GM21717 (cell line): Measurements from ENCODE around the gene EML6.
"Not testable (repeated sequence)": the region's sequence is repeated elsewhere in the genome, so short reads cannot be mapped to it uniquely, and the experiment has no call there.

ENCODE experiments used
- ATAC-seq: cut with Tn5 transposase; IDR thresholded peaks from one replicate; pipeline ENCODE4 v1.9.1; 2021; ENCODE audit warnings: mild to moderate bottlenecking, moderate library complexity; ENCODE audit not compliant: unreplicated experiment

The EML6 gene

DNA sequence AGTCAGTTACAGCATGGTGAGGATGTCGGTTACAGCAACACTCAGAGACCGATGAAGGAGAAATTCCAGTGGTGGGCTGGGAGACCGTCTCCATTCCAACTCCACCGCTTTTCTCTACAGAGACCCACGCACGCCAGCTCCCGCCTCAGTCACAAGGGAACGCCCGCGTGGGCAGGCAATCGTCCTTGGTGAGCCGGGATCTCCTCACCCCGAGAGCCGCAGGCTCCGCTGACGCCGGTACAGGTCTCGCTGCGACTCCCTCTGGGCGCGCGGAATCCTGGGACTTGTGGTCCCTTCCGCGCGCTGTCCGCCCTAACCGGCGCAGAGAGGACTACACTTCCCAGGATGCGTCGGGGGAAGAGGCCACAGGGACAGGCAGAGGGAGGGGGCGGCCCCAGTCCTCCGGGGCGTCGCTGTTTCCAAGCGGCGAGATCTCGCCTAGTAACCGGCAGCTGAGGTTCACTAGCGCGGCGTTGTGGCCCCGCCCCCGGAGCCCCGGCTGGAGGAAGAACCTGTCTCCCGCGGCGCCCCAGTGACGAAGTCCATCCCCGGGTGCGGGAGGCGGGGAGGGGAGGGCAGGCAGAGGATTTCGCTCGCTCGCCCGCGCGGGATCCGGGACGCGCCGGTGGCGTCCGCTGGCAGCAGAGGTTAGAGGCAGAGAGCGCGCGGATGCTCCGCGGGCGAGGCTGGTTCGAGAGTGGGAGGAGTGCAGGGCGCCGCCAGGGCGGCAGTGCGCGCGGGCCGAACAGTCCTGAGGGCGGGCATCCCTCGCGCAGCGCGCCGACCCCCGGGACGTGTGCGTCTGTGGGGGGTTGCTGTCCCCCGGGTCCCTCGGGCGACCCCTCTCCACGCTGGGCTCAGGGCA, at the start of gene EML6:
TSS of gene EML6 (plus strand) at position 532 of the 865 bp plus-strand sequence. CDS start 1,400 bp downstream, outside the sequence.
- ATAC-seq = peak; percentile 99

DNA sequence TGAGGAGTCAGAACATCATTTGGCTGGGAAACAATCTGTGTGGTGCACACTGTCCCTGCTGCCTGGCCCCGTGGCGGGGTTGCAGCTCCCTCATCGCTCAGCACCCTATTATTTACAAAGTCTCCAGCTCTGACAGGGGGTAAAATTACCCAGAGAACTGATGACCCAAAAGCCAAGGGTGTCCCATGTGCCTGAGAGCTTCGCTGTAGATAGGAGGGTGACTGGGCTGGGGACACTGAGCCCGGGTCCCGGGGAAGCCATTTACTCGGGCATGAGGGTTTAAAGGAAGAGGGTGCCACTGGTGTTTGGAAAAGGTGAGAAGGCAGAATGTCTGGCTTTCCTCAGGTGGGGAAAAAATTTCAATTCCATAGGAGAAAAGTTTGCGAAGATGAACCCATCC, 48.2 kb upstream of the EML6 start:
- no peak for ATAC-seq

DNA sequence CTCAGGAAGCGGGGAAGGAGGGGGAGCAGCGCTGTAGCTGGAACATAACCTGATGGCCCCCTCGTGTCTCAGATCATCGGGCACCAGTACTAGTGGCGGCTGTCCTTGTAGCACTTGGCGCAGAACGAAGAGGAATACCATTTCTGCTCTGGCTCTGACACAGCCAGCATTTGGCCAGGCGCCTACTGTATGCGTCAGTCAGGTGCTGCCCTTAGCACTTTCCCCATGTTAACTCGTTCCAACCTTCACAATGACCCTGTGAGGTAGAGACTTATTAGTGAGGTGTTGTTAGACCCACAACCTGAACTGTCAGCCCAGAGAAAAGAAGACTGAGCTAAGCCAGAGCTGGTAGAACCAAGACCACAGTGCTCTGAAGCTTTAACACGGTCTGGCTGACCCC, 47.7 kb upstream of the EML6 start:
- ATAC-seq = no peak

DNA sequence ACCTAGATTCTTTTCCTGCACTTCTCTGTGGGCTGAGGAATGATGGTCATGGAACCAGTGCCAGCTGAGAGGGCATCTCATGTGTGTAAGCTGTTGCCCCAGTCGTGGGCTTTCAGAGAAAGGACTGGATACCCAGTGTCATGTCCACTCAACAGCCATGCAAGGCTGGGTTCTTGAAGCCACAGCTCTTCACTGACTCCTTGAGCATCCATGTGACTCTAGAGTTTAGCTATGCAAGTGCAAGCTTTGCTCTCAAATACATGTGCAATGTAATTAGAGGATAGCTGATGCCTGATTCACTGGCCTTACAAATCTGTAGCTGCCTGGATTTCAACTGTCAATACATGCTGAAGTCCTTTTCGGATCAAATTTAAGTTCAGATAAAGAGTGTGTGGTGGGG, 46.8 kb upstream of the EML6 start:
- ATAC-seq = no peak

DNA sequence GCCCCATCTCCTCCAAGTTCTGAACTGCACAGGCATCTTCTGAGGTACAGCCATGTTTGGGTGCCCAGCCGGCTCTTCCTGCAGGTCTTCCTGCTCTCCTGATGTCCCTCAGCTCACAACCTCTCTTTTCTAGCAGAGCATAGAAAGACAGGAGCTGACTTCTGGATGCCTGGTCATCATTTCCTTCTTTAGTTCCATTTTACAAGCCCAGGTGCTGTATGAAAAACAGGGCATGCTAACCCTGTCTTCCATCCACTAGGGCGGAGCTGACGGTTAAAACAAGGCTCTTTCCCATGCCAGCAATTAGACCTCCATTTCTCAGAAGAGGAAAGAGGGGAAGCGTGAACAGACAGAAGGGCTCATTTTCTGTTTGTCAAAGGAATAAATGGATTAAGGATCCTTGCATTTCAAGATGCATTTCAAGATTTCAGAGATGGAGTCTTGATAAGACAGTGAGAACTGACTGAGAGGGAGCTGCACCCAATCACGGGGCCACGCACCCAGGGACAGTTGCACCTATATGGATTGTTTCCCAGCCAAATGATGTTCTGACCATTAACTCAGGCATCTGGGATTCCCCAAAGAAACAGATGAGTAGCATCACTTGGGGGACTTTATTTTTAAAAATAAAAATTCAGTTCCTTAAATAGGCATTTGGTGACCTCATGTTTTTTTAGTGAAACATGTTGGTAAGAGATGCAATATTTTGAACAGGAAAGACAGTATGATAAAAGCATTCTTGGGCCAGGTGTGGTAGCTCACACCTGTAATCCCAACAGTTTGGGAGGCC, 45.8 kb upstream of the EML6 start:
- ATAC-seq = no peak

DNA sequence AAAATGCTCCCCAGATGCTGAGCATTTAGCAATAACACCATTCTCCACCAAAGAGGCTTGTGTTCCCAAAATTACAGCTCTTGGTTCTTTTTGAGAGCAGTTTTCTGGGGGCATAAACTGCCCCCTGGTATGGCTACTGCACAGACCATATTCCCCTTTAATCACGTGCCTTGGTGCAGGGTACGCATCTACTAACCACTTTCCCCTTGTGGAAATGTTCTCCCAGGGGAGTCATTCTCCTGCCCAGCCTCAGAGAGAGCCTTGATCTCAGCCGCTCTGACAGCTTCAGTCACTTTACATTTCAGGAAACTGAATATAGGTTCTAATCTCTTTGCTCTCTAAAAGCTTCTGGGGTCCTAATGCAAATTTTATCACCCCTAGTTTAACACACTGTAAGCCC, 44.7 kb upstream of the EML6 start:
- no peak for ATAC-seq

DNA sequence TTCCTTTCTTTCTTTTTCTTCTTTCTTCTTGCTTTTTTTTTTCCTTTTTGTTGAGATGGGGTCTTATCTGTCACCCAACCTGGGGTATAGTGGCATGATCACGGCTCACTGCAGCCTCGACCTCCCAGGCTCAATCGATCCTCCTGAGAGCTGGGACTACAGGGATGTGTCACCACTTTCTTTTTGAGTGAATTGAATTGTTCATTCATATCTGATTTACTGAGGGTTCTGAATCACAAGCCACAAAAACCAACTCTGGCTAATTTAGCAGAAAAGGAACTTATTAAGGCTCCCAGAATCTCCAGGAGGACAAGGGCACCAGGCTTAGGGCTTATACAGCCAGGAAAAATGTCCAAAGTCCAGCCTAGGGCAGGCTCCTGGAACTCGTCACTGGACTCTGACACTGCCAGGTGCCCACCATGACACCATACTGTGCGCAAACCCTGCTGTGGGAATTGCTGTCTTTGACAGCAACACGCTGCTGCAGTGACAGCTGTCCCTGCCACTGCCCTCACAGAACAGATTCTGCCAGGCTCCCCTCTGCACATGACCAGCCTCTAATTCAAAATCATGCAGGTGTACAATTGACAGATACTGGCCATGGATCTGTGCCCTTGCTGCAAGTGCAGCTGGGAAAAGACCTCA, 42.9 kb upstream of the EML6 start:
- peak; percentile 84 for ATAC-seq

DNA sequence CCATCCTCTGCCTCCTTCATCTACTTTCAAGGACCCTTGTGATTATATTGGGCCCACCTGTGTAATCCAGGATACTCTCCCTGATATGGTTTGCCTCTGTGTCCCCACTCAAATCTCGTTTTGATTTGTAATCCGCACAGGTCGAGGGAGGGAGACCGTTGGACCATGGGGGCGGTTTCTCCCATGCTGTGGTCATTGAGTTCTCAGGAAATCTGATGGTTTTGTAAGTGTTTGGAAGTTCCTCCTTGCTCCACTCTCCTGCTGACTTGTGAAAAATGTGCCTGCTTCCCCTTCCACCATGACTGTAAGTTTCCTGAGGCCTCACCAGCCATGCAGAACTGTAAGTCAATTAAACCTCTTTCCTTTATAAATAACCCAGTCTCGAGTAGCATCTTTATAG, 42.0 kb upstream of the EML6 start:
- no peak for ATAC-seq

DNA sequence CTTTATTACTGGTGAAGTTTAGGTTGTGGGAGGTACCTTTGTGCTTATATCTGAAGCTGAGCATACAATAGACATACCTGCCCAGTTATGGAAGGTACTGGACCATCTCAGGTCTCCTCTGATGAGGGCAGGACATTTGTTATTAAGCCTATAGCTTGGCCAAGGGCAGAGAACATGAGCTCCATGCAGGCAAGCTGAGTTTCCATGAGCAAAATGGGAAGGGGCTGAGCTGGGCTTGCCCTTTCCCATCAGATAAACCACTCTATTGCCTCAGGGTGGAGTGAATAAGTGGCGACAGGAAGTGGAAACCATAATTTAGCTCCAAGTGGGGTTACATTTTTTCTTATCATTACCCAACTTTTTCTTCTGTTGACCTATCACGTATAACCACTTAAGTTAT, 39.9 kb upstream of the EML6 start:
- no peak for ATAC-seq

DNA sequence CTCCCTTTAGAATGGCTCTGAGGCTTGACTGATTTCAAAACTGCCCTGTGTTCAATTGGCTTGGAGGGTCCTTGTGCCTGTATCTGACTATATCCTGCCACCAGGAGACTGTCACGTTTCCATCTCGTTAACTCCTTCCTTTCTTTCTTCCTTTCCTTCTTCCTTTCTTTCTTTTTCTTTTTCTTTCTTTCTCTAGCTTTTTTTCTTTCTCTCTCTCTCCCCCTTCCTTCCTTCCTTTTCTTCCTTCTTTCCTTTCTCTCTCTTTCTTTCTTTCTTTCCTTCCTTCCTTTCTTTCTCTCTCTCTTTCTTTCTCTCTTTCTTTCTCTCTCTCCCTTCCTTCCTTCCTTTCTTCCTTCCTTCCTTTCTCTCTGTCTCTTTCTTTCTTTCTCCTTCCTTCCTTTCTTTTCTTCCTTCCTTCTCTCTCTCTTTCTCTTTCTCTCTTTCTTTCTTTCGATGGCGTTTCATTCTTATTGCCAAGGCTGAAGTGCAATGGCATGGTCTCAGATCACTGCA, 38.1 kb upstream of the EML6 start:
- no peak for ATAC-seq

DNA sequence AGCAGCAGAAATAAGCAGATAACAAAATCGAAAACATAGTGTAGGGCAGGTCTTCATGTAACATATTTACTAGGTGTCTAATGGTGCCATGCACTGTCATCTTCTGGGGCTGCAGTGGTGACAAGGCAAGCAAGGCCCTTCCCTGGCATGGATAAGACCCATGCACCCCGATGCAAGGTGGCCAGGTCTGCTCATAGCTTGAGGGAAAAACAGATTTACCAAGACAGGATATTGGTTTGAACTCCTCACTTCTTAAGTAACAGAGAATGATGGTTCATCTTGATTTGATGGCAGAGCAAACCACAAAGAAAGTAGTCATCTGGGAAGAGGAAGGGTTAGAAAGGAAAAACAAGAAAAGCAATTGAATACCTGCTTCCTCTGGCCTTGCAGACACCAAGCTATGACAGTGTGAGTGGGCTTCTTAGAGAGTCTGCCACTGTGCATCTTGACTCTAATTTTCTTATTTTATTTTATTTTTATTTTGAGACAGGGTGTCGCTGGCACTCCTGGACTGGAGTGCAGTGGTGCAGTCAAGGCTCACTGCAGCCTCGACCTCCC, 35.8 kb upstream of the EML6 start:
- no peak for ATAC-seq

DNA sequence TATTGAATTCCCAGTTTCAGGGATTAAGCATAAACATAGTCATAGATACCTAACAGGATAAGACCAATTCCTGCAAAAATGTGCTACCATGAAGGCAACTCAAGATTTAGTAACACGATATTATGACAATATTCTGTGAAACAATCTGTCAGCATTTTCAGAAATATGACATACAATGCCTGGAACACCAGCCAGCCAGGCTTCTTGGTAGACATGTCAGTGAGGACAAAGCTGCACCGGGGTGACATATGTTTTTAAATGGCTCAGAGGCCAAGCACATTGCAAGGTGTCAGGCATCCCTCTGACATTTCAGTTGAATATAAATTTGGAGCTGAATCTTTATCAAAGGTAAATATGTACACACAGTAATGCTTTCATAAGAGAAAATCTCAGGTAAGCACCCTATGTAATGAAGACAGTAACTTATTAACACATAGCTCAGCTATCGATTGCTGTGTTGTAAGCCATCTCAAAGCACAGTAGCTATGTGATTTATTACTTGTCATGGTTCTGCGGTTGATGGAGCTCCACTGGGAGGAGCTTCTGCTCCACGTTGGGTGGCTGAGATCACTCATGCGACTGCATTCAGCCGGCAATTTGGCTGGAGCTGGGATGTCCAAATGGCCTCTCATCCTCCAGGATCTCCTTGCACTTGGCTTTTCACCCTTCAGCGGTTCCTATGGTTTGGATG, 31.9 kb upstream of the EML6 start:
- ATAC-seq = no peak

DNA sequence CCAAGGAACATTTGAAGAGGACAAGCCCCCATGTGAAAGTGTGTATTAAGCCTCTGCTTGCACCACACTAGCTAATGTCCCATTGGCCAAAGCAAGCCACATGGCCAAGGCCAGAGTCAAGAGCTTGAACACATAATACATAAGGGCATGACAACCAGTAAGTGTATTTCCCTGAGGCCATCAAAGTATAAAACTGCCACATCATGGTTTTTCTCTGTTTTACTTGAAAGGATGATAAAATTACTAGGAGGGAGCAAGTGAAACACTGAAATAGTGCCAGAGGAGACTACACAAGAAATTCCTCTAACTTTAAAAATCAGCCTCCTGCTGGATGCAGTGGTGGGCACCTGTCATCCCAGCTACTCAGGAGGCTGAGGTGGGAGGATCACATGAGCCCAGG, 30.9 kb upstream of the EML6 start:
- ATAC-seq = no peak

DNA sequence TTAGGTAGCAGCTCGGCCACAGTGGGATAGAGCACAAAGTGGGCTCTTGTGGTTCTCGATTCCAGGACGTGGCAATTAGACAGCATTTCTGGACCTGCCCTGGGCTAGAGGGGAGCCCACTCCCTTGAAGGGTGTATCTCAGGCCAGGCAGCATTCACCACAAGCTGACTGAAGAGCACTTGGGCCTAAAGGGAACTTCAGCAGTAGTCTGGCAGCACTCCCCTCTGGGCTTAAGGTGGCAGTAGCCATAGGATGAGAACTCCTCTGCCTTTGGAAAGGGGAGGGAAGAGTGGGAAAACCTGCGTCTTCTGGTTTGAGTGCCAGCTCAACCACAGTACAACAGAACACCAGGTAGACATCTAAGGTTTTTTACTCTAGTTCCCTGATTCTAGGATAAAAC, 28.1 kb upstream of the EML6 start:
- no peak for ATAC-seq

DNA sequence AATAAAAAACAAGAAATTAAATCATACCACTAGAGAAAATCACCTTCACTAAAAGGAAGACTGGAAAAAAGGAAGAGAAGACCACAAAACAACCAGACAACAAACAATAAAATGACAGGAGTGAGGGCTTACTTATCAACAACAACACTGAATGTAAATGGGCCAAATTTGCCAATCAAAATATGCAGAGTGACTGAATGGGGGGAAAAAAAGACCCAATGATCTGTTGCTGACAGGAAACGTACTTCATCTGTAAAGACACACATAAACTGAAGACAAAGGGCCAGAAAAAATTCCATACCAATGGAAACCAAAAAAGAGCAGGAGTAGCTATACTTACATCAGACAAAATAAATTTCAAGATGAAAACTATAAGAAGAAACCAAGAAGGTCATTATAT, 25.5 kb upstream of the EML6 start:
- ATAC-seq = no peak

DNA sequence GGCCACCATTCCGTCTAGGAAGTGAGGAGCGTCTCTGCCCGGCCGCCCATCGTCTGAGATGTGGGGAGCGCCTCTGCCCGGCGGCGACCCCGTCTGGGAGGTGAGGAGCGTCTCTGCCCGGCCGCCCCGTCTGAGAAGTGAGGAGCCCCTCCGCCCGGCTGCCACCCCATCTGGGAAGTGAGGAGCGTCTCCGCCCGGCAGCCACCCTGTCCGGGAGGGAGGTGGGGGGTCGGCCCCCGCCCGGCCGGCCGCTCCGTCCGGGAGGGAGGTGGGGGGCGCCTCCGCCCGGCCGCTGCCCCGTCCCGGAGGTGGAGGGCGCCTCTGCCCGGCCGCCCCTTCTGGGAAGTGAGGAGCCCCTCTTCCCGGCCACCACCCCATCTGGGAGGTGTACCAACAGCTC, 24.5 kb upstream of the EML6 start:
- ATAC-seq = not testable (repeated sequence)

DNA sequence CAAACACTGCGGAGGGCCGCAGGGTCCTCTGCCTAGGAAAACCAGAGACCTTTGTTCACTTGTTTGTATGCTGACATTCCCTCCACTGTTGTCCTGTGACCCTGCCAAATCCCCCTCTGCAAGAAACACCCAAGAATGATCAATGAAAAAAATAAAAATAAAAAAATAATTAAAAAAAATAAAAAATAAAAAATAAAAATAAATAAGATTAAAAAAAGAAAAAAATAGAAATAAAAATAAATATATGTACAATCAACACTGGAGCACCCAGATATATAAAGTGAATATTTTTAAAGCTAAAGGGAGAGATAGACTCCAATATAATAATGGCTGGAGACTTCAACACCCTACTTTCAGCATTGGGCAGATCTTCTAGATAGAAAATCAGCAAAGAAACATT, 23.8 kb upstream of the EML6 start:
- ATAC-seq = no peak

DNA sequence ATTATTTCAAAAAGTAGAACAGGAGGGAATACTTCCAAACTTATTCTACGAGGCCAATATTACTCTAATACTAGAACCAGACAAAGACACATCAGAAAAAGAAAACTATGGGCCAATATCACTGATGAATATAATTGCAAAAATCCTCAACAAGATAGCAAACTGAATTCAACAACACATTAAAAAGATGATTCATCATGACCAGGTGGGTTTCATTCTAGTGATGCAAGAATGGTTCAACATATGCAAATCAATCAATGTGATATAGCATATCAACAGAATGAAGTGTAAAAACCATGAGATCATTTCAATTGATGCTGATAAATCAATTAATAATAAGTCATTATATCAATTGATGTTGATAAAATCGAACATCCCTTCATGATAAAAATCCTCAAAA, 22.4 kb upstream of the EML6 start:
- ATAC-seq = no peak

DNA sequence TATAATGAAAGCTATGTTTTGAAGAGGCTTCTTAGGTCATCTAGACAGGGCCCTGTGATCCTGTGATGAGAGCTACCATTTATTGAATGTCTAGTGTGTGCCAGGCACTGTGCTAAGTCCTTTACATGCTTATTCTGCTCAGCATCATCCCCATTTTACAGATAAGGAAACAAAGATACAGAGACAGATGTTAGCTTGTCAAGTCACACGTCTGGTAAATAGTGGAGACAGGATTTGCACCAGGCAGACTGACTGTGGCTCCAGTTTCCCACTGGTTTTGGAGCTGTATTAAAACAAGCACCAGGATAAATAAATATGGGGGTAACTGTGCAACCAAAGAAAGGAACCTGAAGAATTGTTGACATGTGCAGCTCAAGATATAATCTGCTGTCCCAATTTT, 19.2 kb upstream of the EML6 start:
- no peak for ATAC-seq
